GM12865 (cell line): Measurements from ENCODE around the gene ZBTB4.

Experiments
- DNase-seq: peaks from one replicate; pipeline ENCODE4 v3.0.0; 2010; ENCODE audit warnings: low read depth
- H3K4me3 ChIP-seq: 2 replicates; pipeline ENCODE4 v1.5.1; 2011; ENCODE audit warnings: mild to moderate bottlenecking, low read depth, low read length, control low read depth
- TF ChIP-seq, protein P1 (sequence below): IDR thresholded peaks from 2 replicates; pipeline ENCODE4 v1.5.1; 2011; ENCODE audit warnings: low read length, control low read depth, low read depth, inconsistent platforms; ENCODE audit not compliant: insufficient read depth; ENCODE audit errors: missing control alignments

Gene ZBTB4

DNA sequence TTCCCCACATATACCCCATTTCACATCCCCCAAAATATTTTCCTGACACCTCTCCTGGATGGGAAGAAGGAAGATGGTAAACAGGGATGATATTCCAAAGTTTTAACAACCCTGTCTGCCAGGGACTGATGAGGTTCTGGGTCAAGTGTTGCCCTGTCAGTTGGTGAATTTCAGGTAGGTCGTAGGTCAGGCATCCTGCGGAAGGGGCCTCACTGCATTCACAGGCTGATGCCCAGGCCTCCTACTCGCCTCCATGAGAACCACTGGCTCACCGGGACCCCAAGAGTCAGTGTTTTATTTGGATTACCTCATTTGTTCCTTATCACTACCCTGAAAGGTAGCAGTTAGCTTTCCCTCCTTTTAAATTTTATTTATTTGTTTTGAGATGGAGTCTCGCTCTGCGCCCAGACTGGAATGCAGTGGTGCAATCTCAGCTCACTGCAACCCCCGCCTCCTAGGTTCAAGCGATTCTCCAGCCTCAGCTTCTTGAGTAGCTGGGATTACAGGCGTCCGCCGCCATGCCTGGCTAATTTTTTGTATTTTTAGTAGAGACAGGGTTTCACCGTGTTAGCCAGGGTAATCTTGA is 10.5 kb downstream of the ZBTB4 start:
- TF ChIP-seq, protein P1, sequence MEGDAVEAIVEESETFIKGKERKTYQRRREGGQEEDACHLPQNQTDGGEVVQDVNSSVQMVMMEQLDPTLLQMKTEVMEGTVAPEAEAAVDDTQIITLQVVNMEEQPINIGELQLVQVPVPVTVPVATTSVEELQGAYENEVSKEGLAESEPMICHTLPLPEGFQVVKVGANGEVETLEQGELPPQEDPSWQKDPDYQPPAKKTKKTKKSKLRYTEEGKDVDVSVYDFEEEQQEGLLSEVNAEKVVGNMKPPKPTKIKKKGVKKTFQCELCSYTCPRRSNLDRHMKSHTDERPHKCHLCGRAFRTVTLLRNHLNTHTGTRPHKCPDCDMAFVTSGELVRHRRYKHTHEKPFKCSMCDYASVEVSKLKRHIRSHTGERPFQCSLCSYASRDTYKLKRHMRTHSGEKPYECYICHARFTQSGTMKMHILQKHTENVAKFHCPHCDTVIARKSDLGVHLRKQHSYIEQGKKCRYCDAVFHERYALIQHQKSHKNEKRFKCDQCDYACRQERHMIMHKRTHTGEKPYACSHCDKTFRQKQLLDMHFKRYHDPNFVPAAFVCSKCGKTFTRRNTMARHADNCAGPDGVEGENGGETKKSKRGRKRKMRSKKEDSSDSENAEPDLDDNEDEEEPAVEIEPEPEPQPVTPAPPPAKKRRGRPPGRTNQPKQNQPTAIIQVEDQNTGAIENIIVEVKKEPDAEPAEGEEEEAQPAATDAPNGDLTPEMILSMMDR = no peak
- H3K4me3 ChIP-seq = no peak overlapping the region
- no peak for DNase-seq

DNA sequence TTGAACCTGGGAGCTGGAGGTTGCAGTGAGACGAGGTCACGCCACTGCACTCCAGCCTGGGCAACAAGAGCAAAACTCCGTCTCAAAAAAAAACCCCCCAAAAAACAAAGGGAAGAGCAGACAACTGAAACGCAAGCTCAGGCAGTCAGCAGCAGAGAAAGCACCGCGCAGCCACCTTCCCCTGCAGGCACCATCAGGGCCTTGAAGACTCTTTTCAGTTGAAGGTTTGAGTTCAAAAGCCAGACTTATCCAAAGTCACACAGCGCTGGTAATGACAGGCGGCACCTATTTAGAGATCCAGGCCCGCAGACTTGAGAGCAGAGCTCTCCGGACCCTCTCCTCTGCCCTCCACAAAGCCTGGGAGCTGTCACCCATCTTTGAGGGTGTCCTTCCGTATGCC is 11.1 kb downstream of the ZBTB4 start:
- H3K4me3 ChIP-seq = no peak overlapping the region
- no peak for DNase-seq
- TF ChIP-seq, protein P1 = no peak

DNA sequence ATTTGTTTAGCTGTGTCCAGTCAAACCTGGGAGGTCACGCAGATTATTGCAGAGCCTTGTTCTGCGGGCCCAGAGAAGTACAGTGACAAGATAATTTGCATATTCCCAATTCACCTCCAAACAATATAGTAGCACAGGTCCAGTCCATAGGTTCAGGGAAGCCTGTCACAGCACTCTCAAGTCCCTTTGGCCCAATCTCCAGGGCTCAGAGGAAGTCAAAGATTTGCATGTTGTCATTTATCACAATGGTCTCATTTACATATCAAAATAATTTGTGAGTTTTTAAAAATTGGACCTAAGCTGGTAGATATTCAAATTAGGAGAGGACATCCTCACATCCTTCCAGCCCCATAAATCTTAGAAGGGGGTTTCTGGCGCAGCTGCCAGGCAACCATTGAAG is 11.9 kb downstream of the ZBTB4 start:
- H3K4me3 ChIP-seq = no peak overlapping the region
- no peak for DNase-seq
- TF ChIP-seq, protein P1 = no peak

DNA sequence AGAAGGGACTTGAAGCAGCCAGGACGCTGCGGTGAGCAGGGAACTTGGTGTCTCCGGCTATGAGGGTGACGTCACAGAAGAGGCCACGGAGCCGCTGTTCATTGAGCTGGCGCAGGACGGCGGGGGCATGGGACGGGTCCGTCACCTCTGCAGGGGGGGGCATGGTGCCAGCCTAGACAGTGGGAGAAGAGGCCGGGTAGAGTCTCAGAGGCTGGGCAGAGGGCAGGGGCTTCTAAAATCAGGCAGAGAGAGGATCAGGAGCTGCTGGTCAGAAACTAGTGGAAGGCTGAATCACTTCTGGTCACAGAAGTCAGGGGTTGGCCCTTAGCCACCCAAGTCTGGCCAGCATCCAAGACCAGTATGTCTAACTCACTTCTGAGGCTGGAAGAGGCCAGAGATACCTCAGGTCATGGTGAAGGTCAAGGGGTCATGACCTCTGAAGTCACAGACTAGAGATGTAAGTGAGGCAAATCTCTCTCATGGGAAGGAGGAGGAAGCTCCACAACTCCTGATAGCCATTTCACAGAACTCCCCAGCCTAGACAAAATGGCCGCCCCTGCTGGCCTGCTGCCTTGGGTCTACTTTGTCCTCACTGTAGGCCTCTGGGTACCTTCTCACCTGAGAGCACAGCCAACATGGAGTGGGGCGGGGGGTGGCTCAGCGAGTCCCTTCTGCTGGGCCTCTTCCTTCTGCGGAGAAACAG is 12.6 kb downstream of the ZBTB4 start:
- no peak overlapping the region for H3K4me3 ChIP-seq
- peak; percentile 24 for DNase-seq
- TF ChIP-seq, protein P1 = no peak

DNA sequence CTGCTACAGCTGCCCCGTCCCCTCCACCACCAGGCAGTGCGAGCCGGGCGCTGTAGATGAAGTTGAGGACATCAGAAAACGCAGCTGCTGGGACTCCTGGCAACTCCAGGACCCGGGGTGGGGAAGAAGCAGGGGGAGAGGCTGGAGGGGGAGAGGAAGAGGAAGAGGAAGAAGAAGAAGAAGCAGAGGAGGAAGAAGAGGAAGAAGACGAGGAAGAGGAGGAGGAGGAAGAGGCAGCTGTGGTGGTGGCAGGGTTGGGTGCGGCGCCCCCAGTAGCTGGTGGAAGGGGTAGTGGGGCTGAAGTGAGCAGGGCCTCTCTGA is 13.2 kb downstream of the ZBTB4 start:
- DNase-seq = no peak
- TF ChIP-seq, protein P1 = no peak
- no peak overlapping the region for H3K4me3 ChIP-seq

DNA sequence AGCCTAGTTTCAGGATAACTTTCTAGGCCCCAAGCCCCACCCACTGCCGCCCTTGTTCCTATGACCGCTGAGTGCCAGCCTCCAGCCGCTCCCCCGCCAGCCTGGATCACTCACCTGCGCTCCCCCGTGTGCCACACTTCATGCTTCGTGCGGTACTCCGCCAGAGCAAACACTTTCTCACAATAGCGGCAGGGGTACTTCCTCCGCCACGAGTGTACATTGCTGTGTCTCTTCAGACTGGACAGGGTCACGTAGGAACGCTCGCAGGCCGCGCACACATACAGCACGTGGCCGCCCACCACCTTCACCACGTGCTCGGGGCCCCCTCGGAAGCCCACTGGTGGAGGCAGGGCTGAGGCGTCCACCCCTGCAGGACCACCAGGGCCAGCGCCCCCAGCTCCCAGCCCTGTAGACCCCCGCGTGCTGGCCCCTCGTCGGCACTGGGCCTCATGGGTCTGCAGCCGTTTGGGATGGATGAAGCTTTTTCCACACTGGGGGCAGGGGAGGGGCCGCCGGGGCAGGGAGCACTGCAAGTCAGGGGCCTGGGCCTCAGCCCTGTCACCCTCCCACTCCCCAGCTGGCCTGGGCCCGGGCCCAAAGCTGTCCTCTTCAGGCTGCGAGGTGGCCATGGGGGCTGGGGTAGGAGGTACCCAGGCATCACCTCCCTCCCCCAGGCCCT is 13.7 kb downstream of the ZBTB4 start:
- H3K4me3 ChIP-seq = no peak overlapping the region
- no peak for DNase-seq
- TF ChIP-seq, protein P1 = no peak
